ENCODE measurements around the gene GPBP1L1.
A peak's percentile ranks its signal among the peaks of the same experiment; 100 is the strongest.
"Not testable (repeated sequence)": the region's sequence is repeated elsewhere in the genome, so short reads cannot be mapped to it uniquely, and the experiment has no call there.

Gene GPBP1L1
- 216 to 233 reads per million in 2 experiments for total RNA-seq

- DNase-seq (ENCODE audit: low read depth), result peak; percentile 97
Observed at GRCh38 chr1:45686288-45687013, at the start of gene GPBP1L1. Gene GPBP1L1, minus strand, starts transcription at chr1:45686533. Its CDS starts 27,446 bp downstream, at chr1:45659087.

- no peak for DNase-seq (ENCODE audit: low read depth)
Observed at GRCh38 chr1:45730780-45731319, 44.5 kb upstream of the GPBP1L1 start.

GRCh38 chr1:45730075-45730779 lies 43.9 kb upstream of the GPBP1L1 start:
- DNase-seq (ENCODE audit: low read depth), result no peak

GRCh38 chr1:45726007-45726406 lies 39.7 kb upstream of the GPBP1L1 start:
- not testable (repeated sequence) for DNase-seq (ENCODE audit: low read depth)

- DNase-seq (ENCODE audit: low read depth), result no peak
Observed at GRCh38 chr1:45723248-45723930, 37.1 kb upstream of the GPBP1L1 start.

GRCh38 chr1:45722809-45723208 lies 36.5 kb upstream of the GPBP1L1 start:
- DNase-seq (ENCODE audit: low read depth), result no peak

- DNase-seq (ENCODE audit: low read depth), result no peak
Observed at GRCh38 chr1:45721207-45721606, 34.9 kb upstream of the GPBP1L1 start.

GRCh38 chr1:45718289-45718688 lies 32.0 kb upstream of the GPBP1L1 start:
- DNase-seq (ENCODE audit: low read depth), result no peak

GRCh38 chr1:45717386-45717785 lies 31.1 kb upstream of the GPBP1L1 start:
- DNase-seq (ENCODE audit: low read depth), result not testable (repeated sequence)

GRCh38 chr1:45716700-45717099 lies 30.4 kb upstream of the GPBP1L1 start:
- no peak for DNase-seq (ENCODE audit: low read depth)

- no peak for DNase-seq (ENCODE audit: low read depth)
Observed at GRCh38 chr1:45713711-45714110, 27.4 kb upstream of the GPBP1L1 start.

- no peak for DNase-seq (ENCODE audit: low read depth)
Observed at GRCh38 chr1:45704637-45705036, 18.3 kb upstream of the GPBP1L1 start.

- no peak for DNase-seq (ENCODE audit: low read depth)
Observed at GRCh38 chr1:45694823-45695222, 8.5 kb upstream of the GPBP1L1 start.

GRCh38 chr1:45693811-45694210 lies 7.5 kb upstream of the GPBP1L1 start:
- not testable (repeated sequence) for DNase-seq (ENCODE audit: low read depth)

- peak; percentile 62 for DNase-seq (ENCODE audit: low read depth)
Observed at GRCh38 chr1:45687754-45688740, 1.7 kb upstream of the GPBP1L1 start, which contains the start of gene TMEM69. Gene TMEM69, plus strand, starts transcription at chr1:45688181. Its CDS starts 2,888 bp downstream, at chr1:45691069.

GRCh38 chr1:45687014-45687753 lies 851 bp upstream of the GPBP1L1 start:
- DNase-seq (ENCODE audit: low read depth), result peak; percentile 95

GRCh38 chr1:45686015-45686287 lies 382 bp downstream of the GPBP1L1 start:
- DNase-seq (ENCODE audit: low read depth), result peak; percentile 56

GRCh38 chr1:45685308-45686014 lies 872 bp downstream of the GPBP1L1 start:
- no peak for DNase-seq (ENCODE audit: low read depth)

- DNase-seq (ENCODE audit: low read depth), result no peak
Observed at GRCh38 chr1:45684402-45684801, 1.9 kb downstream of the GPBP1L1 start.

GRCh38 chr1:45682942-45683341 lies 3.4 kb downstream of the GPBP1L1 start:
- no peak for DNase-seq (ENCODE audit: low read depth)
